DND-41 (cell line): ENCODE data around the gene TSPO.

Experiments used
- ATAC-seq: fragments of 200-7000 bp; cut with Tn5 transposase; 3 replicates; pipeline ENCODE4 v1.9.1; 2021; ENCODE audit warnings: low read depth; ENCODE audit not compliant: insufficient read depth
- DNase-seq: peaks from one replicate; pipeline ENCODE4 v3.0.0-alpha.2; 2020
- H2AFZ ChIP-seq: 2 replicates; pipeline ENCODE4 v1.6.0; 2012; ENCODE audit warnings: low read depth, low read length
- H3K27ac ChIP-seq: 2 replicates; pipeline ENCODE4 v1.5.1; 2012; ENCODE audit warnings: low read length, inconsistent platforms
- H3K27me3 ChIP-seq: fragments of 200-600 bp; sonication (generic); 2 replicates; pipeline ENCODE4 v1.6.0; 2012; ENCODE audit warnings: low read length, mild to moderate bottlenecking, inconsistent platforms; ENCODE audit not compliant: insufficient read depth, poor library complexity
- H3K36me3 ChIP-seq: 2 replicates; pipeline ENCODE4 v1.5.1; 2012; ENCODE audit warnings: low read length, inconsistent platforms; ENCODE audit not compliant: insufficient read depth
- H3K4me1 ChIP-seq: 2 replicates; pipeline ENCODE4 v1.5.1; 2012; ENCODE audit warnings: mild to moderate bottlenecking, low read length; ENCODE audit not compliant: insufficient read depth
- H3K4me2 ChIP-seq: 2 replicates; pipeline ENCODE4 v1.6.0; 2012; ENCODE audit warnings: mild to moderate bottlenecking, moderate library complexity, low read length, inconsistent platforms; ENCODE audit not compliant: insufficient read depth
- H3K4me3 ChIP-seq, 2 experiments: fragments of 200-600 bp in 1 of 2; shearing (Covaris generic) in 1 of 2; 2 replicates each; pipeline ENCODE4 v1.5.1; 2012 to 2016; ENCODE audit warnings: inconsistent platforms in 2 of 2, low read length in 2 of 2, mild to moderate bottlenecking in 2 of 2, low read depth in 1 of 2, moderate library complexity in 1 of 2
- H3K79me2 ChIP-seq: 2 replicates; pipeline ENCODE4 v1.6.0; 2012; ENCODE audit warnings: low read length, inconsistent platforms; ENCODE audit not compliant: insufficient read depth
- H3K9ac ChIP-seq: 2 replicates; pipeline ENCODE4 v1.6.0; 2012; ENCODE audit warnings: low read depth, mild to moderate bottlenecking, inconsistent platforms, low read length, moderate library complexity
- H3K9me3 ChIP-seq: 2 replicates; pipeline ENCODE4 v1.5.1; 2012; ENCODE audit warnings: low read length, moderate library complexity, mild to moderate bottlenecking, inconsistent platforms; ENCODE audit not compliant: insufficient read depth, severe bottlenecking
- H4K20me1 ChIP-seq: 2 replicates; pipeline ENCODE4 v1.6.0; 2012; ENCODE audit warnings: low read length; ENCODE audit not compliant: insufficient read depth
- EZH2 ChIP-seq: IDR thresholded peaks from 3 replicates; pipeline ENCODE4 v1.6.1; 2012; ENCODE audit warnings: borderline replicate concordance, low read depth, mild to moderate bottlenecking, moderate library complexity, low read length, inconsistent platforms; ENCODE audit not compliant: severe bottlenecking
- TF ChIP-seq, protein P1 (sequence below): IDR thresholded peaks from 2 replicates; pipeline ENCODE4 v1.5.1; 2012; ENCODE audit warnings: borderline replicate concordance, low read length, moderate library complexity, mild to moderate bottlenecking; ENCODE audit not compliant: poor library complexity, severe bottlenecking; ENCODE audit errors: extremely low read depth

TSPO gene

DNA sequence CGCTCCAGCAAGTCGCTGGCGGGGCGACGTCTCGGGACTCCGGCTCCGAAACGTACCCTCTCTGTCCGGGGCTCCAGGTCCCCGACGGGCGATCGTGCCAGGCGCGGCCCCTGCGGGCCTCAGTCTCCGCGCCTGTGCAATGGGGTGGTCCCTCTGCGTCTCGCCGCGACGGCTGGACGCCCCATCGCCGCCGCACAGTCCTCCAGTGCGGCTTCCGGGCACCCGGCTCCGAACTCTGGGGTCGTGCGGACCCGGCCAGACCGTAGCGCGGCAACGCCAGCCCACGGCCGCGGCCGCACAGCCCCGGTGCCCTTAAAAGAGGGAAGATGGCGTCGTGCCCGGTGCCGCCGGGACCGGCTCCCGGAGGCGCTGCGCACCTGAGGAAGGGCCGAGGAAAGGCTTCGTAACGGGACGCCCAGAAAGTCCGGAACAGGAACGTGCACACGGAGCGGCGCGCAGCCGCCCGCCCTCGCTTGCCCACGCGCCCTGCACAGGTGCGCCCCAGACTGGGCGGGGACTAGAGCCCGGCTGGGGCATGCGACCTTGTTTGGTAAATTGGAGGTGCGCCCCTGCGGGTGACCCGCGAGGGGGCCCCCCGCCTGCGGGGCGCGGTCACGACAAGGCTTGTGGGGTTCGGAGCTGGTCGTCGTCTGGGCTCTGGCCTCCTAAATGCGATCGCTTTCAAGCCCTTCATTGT, 40.3 kb upstream of the TSPO start:
- H3K4me1 ChIP-seq: peaks cover 10% of the 10 kb centered on the region
- ATAC-seq (peak; percentile 49), DNase-seq (no peak)
- peak; percentile 95 for TF ChIP-seq EZH2
- TF ChIP-seq, protein P1, sequence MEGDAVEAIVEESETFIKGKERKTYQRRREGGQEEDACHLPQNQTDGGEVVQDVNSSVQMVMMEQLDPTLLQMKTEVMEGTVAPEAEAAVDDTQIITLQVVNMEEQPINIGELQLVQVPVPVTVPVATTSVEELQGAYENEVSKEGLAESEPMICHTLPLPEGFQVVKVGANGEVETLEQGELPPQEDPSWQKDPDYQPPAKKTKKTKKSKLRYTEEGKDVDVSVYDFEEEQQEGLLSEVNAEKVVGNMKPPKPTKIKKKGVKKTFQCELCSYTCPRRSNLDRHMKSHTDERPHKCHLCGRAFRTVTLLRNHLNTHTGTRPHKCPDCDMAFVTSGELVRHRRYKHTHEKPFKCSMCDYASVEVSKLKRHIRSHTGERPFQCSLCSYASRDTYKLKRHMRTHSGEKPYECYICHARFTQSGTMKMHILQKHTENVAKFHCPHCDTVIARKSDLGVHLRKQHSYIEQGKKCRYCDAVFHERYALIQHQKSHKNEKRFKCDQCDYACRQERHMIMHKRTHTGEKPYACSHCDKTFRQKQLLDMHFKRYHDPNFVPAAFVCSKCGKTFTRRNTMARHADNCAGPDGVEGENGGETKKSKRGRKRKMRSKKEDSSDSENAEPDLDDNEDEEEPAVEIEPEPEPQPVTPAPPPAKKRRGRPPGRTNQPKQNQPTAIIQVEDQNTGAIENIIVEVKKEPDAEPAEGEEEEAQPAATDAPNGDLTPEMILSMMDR: no peak
- H3K9ac ChIP-seq: no peak overlapping the region
- no peaks in the 10 kb centered on the region for H3K36me3 ChIP-seq
- H3K79me2 ChIP-seq: no peaks in the 10 kb centered on the region
- H4K20me1 ChIP-seq: peaks cover 10% of the 10 kb centered on the region; the same call in 1 of the 2 replicates
- no peaks in the 10 kb centered on the region for H3K9me3 ChIP-seq
- H3K4me2 ChIP-seq: peak overlapping the region; percentile 56
- H3K27ac ChIP-seq: no peak overlapping the region
- no peak overlapping the region for H2AFZ ChIP-seq
- peaks cover 40% of the 10 kb centered on the region for H3K27me3 ChIP-seq
- peak overlapping the region in 1 of 2 experiments; percentile 32; a peak in 2 of 4 replicates for H3K4me3 ChIP-seq

GRCh38 chr22:43113526-43114251, 37.7 kb upstream of the TSPO start:
- Histone ChIP-seq H3K4me2 (no peak overlapping the region), H3K4me3 (no peak overlapping the region)
- no peak for ATAC-seq

DNA sequence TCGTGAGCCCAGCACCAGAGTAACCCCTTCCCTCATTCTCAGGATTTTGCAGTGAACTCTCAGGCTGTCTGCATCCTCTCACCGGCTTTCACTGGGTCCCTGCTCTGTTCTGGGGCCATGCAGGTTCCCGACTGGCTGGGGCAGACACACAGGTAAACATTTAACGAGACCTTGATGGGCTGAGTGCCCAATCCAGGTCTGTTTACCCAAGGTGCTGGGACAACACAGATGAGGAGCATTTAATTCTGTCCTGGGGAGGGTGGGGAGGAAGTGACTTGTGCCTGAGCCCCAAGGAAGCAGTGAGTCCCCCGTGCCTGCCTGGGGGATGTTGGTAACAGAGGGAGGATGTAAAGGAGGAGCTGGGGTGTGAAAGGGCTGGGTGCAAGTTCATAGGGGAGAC, 36.4 kb upstream of the TSPO start:
- ATAC-seq (no peak), DNase-seq (no peak)
- H3K4me3 ChIP-seq: no peak overlapping the region
- H3K4me2 ChIP-seq: no peak overlapping the region
- no peaks in the 10 kb centered on the region for H3K9me3 ChIP-seq
- no peaks in the 10 kb centered on the region for H3K79me2 ChIP-seq
- H4K20me1 ChIP-seq: peaks cover 10% of the 10 kb centered on the region; the same call in 1 of the 2 replicates
- H2AFZ ChIP-seq: no peak overlapping the region
- H3K36me3 ChIP-seq: no peaks in the 10 kb centered on the region
- H3K4me1 ChIP-seq: peaks cover 10% of the 10 kb centered on the region
- TF ChIP-seq, protein P1: no peak
- TF ChIP-seq EZH2: no peak
- peaks cover 35% of the 10 kb centered on the region for H3K27me3 ChIP-seq
- no peak overlapping the region for H3K27ac ChIP-seq
- no peak overlapping the region for H3K9ac ChIP-seq

More at GRCh38 chr22:43113526-43114251, 37.7 kb upstream of the TSPO start:
- Histone ChIP-seq H3K9ac (no peak overlapping the region), H2AFZ (no peak overlapping the region), H3K27me3 (peaks cover 40% of the 10 kb centered on the region), H3K79me2 (no peaks in the 10 kb centered on the region), H3K27ac (no peak overlapping the region), H3K4me1 (peaks cover 10% of the 10 kb centered on the region), H4K20me1 (peaks cover 10% of the 10 kb centered on the region; the same call in 1 of the 2 replicates), H3K36me3 (no peaks in the 10 kb centered on the region), H3K9me3 (no peaks in the 10 kb centered on the region)
- DNase-seq: no peak
- TF ChIP-seq, protein P1: no peak
- no peak for TF ChIP-seq EZH2
